HEK293 (cell line): ENCODE measurements around the gene CD28.

Source experiments
- CTCF ChIA-PET: fragments of 350-600 bp; formaldehyde crosslinking; extraction: SDS; loops from one replicate; lab custom pipeline; 2021; ENCODE audit warnings: antibody characterized with exemption; lab: Yijun Ruan, JAX
- POLR2A ChIA-PET: fragments of 300-600 bp; formaldehyde crosslinking; extraction: SDS; loops from one replicate; lab custom pipeline; 2020; ENCODE audit warnings: antibody characterized with exemption, inconsistent platforms; lab: Yijun Ruan, JAX
- H3K27ac ChIP-seq: fragments of 200-500 bp; sonication (Bioruptor generic); 2 replicates; pipeline ENCODE4 v1.5.1; 2014; ENCODE audit warnings: low read depth, low read length, control low read depth, inconsistent platforms; ENCODE audit errors: extremely low read depth
- H3K36me3 ChIP-seq, 2 experiments: fragments of 200-500 bp in 1 of 2; sonication (Bioruptor generic) in 1 of 2; 1 replicate in 1 of 2; 2 replicates in 1 of 2; pipeline ENCODE4 v1.5.1; 2014 to 2017; ENCODE audit warnings: inconsistent platforms in 2 of 2, low read length in 2 of 2; ENCODE audit not compliant: control insufficient read depth in 2 of 2, insufficient read depth in 1 of 2
- H3K4me1 ChIP-seq: fragments of 200-500 bp; sonication (Bioruptor generic); 2 replicates; pipeline ENCODE4 v1.5.1; 2014; ENCODE audit warnings: mild to moderate bottlenecking, low read length, inconsistent platforms; ENCODE audit not compliant: control insufficient read depth, insufficient read depth
- H3K4me3 ChIP-seq: 2 replicates; pipeline ENCODE4 v1.5.1; 2011; ENCODE audit warnings: low read depth, mild to moderate bottlenecking, control low read depth, low read length, moderate library complexity
- H3K9me3 ChIP-seq: fragments of 200-500 bp; sonication (Bioruptor generic); 2 replicates; pipeline ENCODE4 v1.5.1; 2014; ENCODE audit warnings: low read depth, low read length, inconsistent platforms; ENCODE audit not compliant: control insufficient read depth, insufficient read depth
- HOXA7 ChIP-seq: sonication (generic); formaldehyde crosslinking; IDR thresholded peaks from 2 replicates; pipeline ENCODE4 v1.8.1; 2022; ENCODE audit warnings: missing genetic modification reagents, borderline replicate concordance
- HOXC10 ChIP-seq: sonication (generic); formaldehyde crosslinking; IDR thresholded peaks from 2 replicates; pipeline ENCODE4 v1.8.1; 2023; ENCODE audit warnings: mild to moderate bottlenecking, missing genetic modification reagents
- KLF1 ChIP-seq: fragments of 450-650 bp; formaldehyde crosslinking; IDR thresholded peaks from 2 replicates; pipeline ENCODE4 v1.5.1; 2016; ENCODE audit warnings: missing biosample characterization, missing genetic modification characterization
- KLF17 ChIP-seq: fragments of 450-650 bp; formaldehyde crosslinking; IDR thresholded peaks from 2 replicates; pipeline ENCODE4 v1.5.1; 2016; ENCODE audit warnings: missing biosample characterization, missing genetic modification characterization
- MEIS1 ChIP-seq: sonication (generic); formaldehyde crosslinking; IDR thresholded peaks from 2 replicates; pipeline ENCODE4 v1.8.1; 2022; ENCODE audit warnings: missing genetic modification reagents, mild to moderate bottlenecking, borderline replicate concordance
- SP7 ChIP-seq: fragments of 450-650 bp; formaldehyde crosslinking; IDR thresholded peaks from 2 replicates; pipeline ENCODE4 v1.5.1; 2016; ENCODE audit warnings: missing biosample characterization, missing genetic modification characterization
- TCF7L2 ChIP-seq: IDR thresholded peaks from 2 replicates; pipeline ENCODE4 v1.6.1; 2011; ENCODE audit warnings: low read depth, mild to moderate bottlenecking, inconsistent platforms, low read length, moderate library complexity, borderline replicate concordance
- ZBTB49 ChIP-seq: fragments of 450-650 bp; formaldehyde crosslinking; IDR thresholded peaks from 2 replicates; pipeline ENCODE4 v1.5.1; 2016; ENCODE audit warnings: missing biosample characterization, missing genetic modification characterization, low read depth
- ZNF155 ChIP-seq: fragments of 450-650 bp; formaldehyde crosslinking; IDR thresholded peaks from 2 replicates; pipeline ENCODE4 v1.5.1; 2016; ENCODE audit warnings: missing biosample characterization, missing genetic modification characterization
- ZNF2 ChIP-seq: fragments of 450-650 bp; formaldehyde crosslinking; IDR thresholded peaks from 2 replicates; pipeline ENCODE4 v1.5.1; 2016; ENCODE audit warnings: missing biosample characterization, missing genetic modification characterization
- ZNF274 ChIP-seq, 2 experiments: fragments of 200-500 bp in 1 of 2; fragments of 450-650 bp in 1 of 2; sonication (Bioruptor generic) in 1 of 2; formaldehyde crosslinking in 1 of 2; IDR thresholded peaks; 2 replicates each; pipeline versions ENCODE4 v1.5.1 to v1.6.1; 2014 to 2016; ENCODE audit warnings: borderline replicate concordance in 1 of 2, inconsistent platforms in 1 of 2, low read length in 1 of 2, missing biosample characterization in 1 of 2, missing genetic modification characterization in 1 of 2
- ZNF426 ChIP-seq: fragments of 450-650 bp; formaldehyde crosslinking; IDR thresholded peaks from 2 replicates; pipeline ENCODE4 v1.5.1; 2017; ENCODE audit warnings: missing biosample characterization, missing genetic modification characterization, mild to moderate bottlenecking, inconsistent platforms, moderate library complexity
- ZNF544 ChIP-seq: fragments of 450-650 bp; formaldehyde crosslinking; IDR thresholded peaks from 2 replicates; pipeline ENCODE4 v1.5.0; 2017; ENCODE audit warnings: missing biosample characterization, missing genetic modification characterization
- ZNF585B ChIP-seq: fragments of 450-650 bp; formaldehyde crosslinking; IDR thresholded peaks from 2 replicates; pipeline ENCODE4 v1.5.1; 2016; ENCODE audit warnings: missing biosample characterization, missing genetic modification characterization
- ZNF623 ChIP-seq: fragments of 450-650 bp; formaldehyde crosslinking; IDR thresholded peaks from 2 replicates; pipeline ENCODE4 v1.5.1; 2016; ENCODE audit warnings: missing biosample characterization, missing genetic modification characterization
- ZNF692 ChIP-seq: fragments of 450-650 bp; formaldehyde crosslinking; IDR thresholded peaks from 2 replicates; pipeline ENCODE4 v1.5.1; 2016; ENCODE audit warnings: missing biosample characterization, missing genetic modification characterization
- ZNF707 ChIP-seq: fragments of 450-650 bp; formaldehyde crosslinking; IDR thresholded peaks from 2 replicates; pipeline ENCODE4 v1.5.1; 2016; ENCODE audit warnings: missing biosample characterization, missing genetic modification characterization
- ZNF785 ChIP-seq: fragments of 450-650 bp; formaldehyde crosslinking; IDR thresholded peaks from 2 replicates; pipeline ENCODE4 v1.5.1; 2016; ENCODE audit warnings: missing biosample characterization, missing genetic modification characterization

The CD28 gene

GRCh38 chr2:203732092-203732952 is 25.9 kb downstream of the CD28 start:
- Histone ChIP-seq H3K4me1 (no peaks in the 10 kb centered on the region), H3K36me3 (no peaks in the 10 kb centered on the region), H3K27ac (no peak overlapping the region), H3K4me3 (no peak overlapping the region), H3K9me3 (no peaks in the 10 kb centered on the region)
- CTCF ChIA-PET = no interaction called here
- TF ChIP-seq ZNF2 (tag by site-specific recombination) = no peak
- POLR2A ChIA-PET = no interaction called here

DNA sequence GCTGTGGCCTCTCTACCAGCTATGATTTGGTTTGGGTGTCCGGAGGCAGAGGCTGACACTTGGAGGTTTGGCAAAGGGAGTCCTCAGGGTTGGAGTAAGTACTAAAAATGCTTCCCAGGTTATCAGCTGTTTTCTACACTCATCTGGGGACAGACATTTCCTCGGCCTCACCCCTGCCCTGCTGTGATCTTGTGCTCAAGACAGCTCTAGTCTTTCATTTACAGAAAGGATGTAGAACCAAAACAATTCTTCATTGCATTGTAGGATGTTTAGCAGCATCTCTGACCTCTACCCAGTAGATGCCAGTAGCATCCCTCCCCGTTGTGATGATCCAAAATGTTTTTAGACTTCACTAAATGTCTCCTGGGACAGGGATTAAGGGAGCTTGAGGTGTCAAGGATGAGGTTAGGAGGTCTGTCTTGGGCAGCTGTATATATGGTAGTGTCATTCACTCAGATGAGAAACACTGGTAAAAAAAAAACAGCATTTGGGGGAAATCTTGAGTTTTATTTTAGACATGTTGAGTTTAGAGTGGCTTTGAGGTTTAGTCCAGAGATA is 26.6 kb downstream of the CD28 start:
- no peaks in the 10 kb centered on the region for H3K4me1 ChIP-seq
- no peak for TF ChIP-seq HOXA7 (CRISPR knock-in tag)
- CTCF ChIA-PET = no interaction called here

GRCh38 chr2:203733684-203734083 is 27.2 kb downstream of the CD28 start:
- ChIA-PET POLR2A (no interaction called here), CTCF (no interaction called here)
- H3K9me3 ChIP-seq = no peaks in the 10 kb centered on the region
- H3K4me1 ChIP-seq = no peaks in the 10 kb centered on the region
- H3K36me3 ChIP-seq = no peaks in the 10 kb centered on the region
- no peak for TF ChIP-seq ZNF544 (tag by site-specific recombination)
- no peak for TF ChIP-seq TCF7L2
- TF ChIP-seq ZNF785 (tag by site-specific recombination) = no peak
- no peak for TF ChIP-seq ZNF623
- no peak for TF ChIP-seq SP7 (tag by site-specific recombination)
- TF ChIP-seq ZBTB49 (tag by site-specific recombination) = no peak
- H3K27ac ChIP-seq = no peak overlapping the region
- H3K4me3 ChIP-seq = no peak overlapping the region

More for the DNA sequence above, 26.6 kb downstream of the CD28 start:
- no peak overlapping the region for H3K27ac ChIP-seq
- H3K4me3 ChIP-seq = no peak overlapping the region
- no peaks in the 10 kb centered on the region for H3K36me3 ChIP-seq
- no peaks in the 10 kb centered on the region for H3K9me3 ChIP-seq
- POLR2A ChIA-PET = no interaction called here

DNA sequence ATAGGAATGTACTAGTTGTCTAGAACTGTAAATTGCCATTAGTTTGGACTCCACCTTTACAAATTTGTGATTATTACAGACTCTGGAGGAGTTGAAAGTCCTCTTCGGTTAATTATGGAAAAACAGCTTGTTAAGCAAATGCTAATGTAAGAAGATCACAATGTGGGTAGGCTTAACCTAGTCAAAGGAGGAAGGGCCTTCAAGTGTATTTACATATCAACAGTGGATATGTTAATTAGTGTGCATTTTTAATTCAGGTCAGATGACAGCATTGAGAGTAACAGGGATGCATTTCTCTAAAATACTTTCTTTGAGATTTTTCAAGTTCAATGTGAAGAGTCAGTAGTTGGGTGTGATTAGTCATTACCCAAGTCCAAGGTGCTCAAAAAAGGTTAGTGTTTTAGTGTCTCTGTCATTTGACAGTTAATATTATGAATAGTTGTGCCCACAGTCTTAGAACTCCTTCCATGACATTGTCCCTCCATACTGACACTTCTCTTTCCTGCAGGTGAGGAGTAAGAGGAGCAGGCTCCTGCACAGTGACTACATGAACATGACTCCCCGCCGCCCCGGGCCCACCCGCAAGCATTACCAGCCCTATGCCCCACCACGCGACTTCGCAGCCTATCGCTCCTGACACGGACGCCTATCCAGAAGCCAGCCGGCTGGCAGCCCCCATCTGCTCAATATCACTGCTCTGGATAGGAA is 28.0 kb downstream of the CD28 start:
- Histone ChIP-seq H3K4me3 (no peak overlapping the region), H3K9me3 (no peaks in the 10 kb centered on the region), H3K27ac (no peak overlapping the region), H3K4me1 (no peaks in the 10 kb centered on the region), H3K36me3 (no peaks in the 10 kb centered on the region)
- no peak for TF ChIP-seq ZNF426 (tag by site-specific recombination)
- no peak for TF ChIP-seq KLF1 (tag by site-specific recombination)
- ChIA-PET CTCF (no interaction called here), POLR2A (no interaction called here)

DNA sequence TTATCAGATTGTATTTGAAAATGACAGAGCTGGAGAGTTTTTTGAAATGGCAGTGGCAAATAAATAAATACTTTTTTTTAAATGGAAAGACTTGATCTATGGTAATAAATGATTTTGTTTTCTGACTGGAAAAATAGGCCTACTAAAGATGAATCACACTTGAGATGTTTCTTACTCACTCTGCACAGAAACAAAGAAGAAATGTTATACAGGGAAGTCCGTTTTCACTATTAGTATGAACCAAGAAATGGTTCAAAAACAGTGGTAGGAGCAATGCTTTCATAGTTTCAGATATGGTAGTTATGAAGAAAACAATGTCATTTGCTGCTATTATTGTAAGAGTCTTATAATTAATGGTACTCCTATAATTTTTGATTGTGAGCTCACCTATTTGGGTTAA is 30.9 kb downstream of the CD28 start:
- ChIA-PET POLR2A (no interaction called here), CTCF (no interaction called here)
- Histone ChIP-seq H3K27ac (no peak overlapping the region), H3K4me3 (no peak overlapping the region), H3K36me3 (no peaks in the 10 kb centered on the region), H3K4me1 (no peaks in the 10 kb centered on the region), H3K9me3 (no peaks in the 10 kb centered on the region)
- TF ChIP-seq ZNF707 (no peak), KLF17 (tag by site-specific recombination) (no peak), MEIS1 (no peak), HOXC10 (no peak), ZNF585B (no peak), ZNF155 (tag by site-specific recombination) (no peak), ZNF692 (tag by site-specific recombination) (no peak), ZNF274 (IDR thresholded peaks at IDR 0.05; ENCODE audit: low read length) (no peak), ZNF274 (tag by site-specific recombination; IDR thresholded peaks at IDR 0.05; ENCODE audit: borderline replicate concordance) (no peak)
